ENCODE measurements around the gene TERC. TPM values are rescaled to one million over a fixed set of nuclear protein-coding genes. Genes with fewer than 3 reads are reported as not detected.

TERC gene
- total and polyA plus RNA-seq, 9 donors, result 2.4 to 467 (median 5.2) TPM; not detected in 2

- TF ChIP-seq POLR2A (IDR thresholded peaks at IDR 0.05) (no peak), EP300 (IDR thresholded peaks at IDR 0.05) (no peak)
- TF ChIP-seq, protein P1, sequence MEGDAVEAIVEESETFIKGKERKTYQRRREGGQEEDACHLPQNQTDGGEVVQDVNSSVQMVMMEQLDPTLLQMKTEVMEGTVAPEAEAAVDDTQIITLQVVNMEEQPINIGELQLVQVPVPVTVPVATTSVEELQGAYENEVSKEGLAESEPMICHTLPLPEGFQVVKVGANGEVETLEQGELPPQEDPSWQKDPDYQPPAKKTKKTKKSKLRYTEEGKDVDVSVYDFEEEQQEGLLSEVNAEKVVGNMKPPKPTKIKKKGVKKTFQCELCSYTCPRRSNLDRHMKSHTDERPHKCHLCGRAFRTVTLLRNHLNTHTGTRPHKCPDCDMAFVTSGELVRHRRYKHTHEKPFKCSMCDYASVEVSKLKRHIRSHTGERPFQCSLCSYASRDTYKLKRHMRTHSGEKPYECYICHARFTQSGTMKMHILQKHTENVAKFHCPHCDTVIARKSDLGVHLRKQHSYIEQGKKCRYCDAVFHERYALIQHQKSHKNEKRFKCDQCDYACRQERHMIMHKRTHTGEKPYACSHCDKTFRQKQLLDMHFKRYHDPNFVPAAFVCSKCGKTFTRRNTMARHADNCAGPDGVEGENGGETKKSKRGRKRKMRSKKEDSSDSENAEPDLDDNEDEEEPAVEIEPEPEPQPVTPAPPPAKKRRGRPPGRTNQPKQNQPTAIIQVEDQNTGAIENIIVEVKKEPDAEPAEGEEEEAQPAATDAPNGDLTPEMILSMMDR (IDR thresholded peaks at IDR 0.05), result no peak
- H3K36me3 ChIP-seq, result no peaks in the 10 kb centered on the region
- no peaks in the 10 kb centered on the region for H3K27me3 ChIP-seq
- no peaks in the 10 kb centered on the region for H3K4me1 ChIP-seq (ENCODE audit: insufficient read depth)
- 83 to 89% (median 87%) methylated on average over 4 of the region's 4 CpGs for WGBS, 3 donors
- no peaks in the 10 kb centered on the region for H3K9me3 ChIP-seq
- intact Hi-C loops (cut with DNase I), result no loop called here
- DNase-seq, result no peak
- H3K27ac ChIP-seq, result no peak overlapping the region
- H3K4me3 ChIP-seq, result no peak overlapping the region
These were observed 26.0 kb upstream of the TERC start for GRCh38 chr3:169790687-169791429.

DNA sequence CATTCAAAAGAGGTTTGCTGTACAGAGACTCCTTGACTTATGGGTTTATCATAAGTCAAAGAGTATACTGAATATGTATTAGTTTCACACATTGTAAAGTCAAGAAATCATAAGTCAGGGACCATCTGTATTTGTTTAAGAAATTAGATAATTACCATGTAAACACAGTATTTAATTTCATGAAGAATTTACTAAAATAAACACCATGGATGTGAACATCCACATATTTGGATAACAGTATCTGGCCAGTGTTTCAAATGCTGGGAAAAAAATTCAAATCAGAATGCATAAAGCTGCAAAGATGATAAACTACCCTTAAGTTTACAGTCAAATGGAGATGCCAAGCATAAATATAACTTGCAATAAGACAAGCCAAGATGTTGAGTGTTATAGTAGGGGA is 25.4 kb upstream of the TERC start:
- no peaks in the 10 kb centered on the region for H3K4me1 ChIP-seq (ENCODE audit: insufficient read depth)
- no peaks in the 10 kb centered on the region for H3K9me3 ChIP-seq
- H3K4me3 ChIP-seq, result no peak overlapping the region
- DNase-seq, result no peak
- TF ChIP-seq, protein P1 (IDR thresholded peaks at IDR 0.05), result no peak
- TF ChIP-seq POLR2A (IDR thresholded peaks at IDR 0.05), result no peak
- TF ChIP-seq EP300 (IDR thresholded peaks at IDR 0.05), result no peak
- no peaks in the 10 kb centered on the region for H3K36me3 ChIP-seq
- H3K27me3 ChIP-seq, result no peaks in the 10 kb centered on the region
- no peak overlapping the region for H3K27ac ChIP-seq
- intact Hi-C loops (cut with DNase I), result no loop called here

DNA sequence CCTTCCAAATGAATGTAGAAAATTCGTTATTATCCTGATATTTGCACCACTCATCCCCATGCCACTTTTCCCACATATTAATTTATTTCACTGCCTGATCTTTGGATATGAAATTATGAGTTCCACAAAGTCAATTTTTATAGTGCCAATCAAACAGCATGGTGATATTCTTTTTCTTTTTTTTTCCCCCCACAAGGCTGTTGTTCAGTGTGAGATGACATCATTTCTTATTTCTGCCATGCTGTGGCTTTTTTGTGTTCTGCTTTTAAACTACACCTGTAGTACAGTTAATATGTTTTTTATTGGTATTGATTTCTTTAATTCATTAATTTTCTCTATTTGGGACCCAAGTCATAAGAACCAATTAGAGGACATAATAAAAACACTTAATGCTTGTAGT is 22.9 kb upstream of the TERC start:
- 70 to 86% (median 71%) methylated on average over 1 of the region's 1 CpG for WGBS, 3 donors
- no peaks in the 10 kb centered on the region for H3K36me3 ChIP-seq
- no peaks in the 10 kb centered on the region for H3K4me1 ChIP-seq (ENCODE audit: insufficient read depth)
- H3K4me3 ChIP-seq, result no peak overlapping the region
- TF ChIP-seq EP300 (IDR thresholded peaks at IDR 0.05), result no peak
- no peak for TF ChIP-seq POLR2A (IDR thresholded peaks at IDR 0.05)
- TF ChIP-seq, protein P1 (IDR thresholded peaks at IDR 0.05), result no peak
- no peak for DNase-seq
- no peaks in the 10 kb centered on the region for H3K27me3 ChIP-seq
- intact Hi-C loops (cut with DNase I), result no loop called here
- H3K27ac ChIP-seq, result no peak overlapping the region
- H3K9me3 ChIP-seq, result no peaks in the 10 kb centered on the region

DNA sequence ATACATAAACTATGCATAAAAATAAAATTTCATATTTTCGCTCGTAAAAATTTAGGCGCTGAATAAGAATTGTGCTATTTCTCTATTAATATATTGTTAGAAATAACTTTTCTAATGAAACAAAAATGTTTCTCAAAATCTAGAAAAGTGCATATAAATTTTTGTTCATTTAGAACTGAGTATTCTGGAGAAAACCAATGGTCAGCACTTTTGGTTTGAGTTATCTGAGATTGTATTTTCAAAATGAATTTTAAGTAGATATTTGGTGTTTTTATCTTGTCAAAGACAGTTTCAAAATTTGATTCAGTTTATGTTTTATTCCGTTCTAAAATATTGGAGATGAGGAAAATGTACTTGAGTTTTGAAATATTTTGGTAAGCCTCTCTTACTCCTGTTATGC is 22.3 kb upstream of the TERC start:
- H3K9me3 ChIP-seq, result no peaks in the 10 kb centered on the region
- 94 to 98% (median 94%) methylated on average over 4 of the region's 4 CpGs for WGBS, 3 donors

More for the DNA sequence above, 22.3 kb upstream of the TERC start:
- intact Hi-C loops (cut with DNase I), result no loop called here
- no peaks in the 10 kb centered on the region for H3K36me3 ChIP-seq
- no peak for DNase-seq
- TF ChIP-seq, protein P1 (IDR thresholded peaks at IDR 0.05), result no peak
- no peak for TF ChIP-seq POLR2A (IDR thresholded peaks at IDR 0.05)
- TF ChIP-seq EP300 (IDR thresholded peaks at IDR 0.05), result no peak
- H3K4me1 ChIP-seq (ENCODE audit: insufficient read depth), result no peaks in the 10 kb centered on the region
- H3K27me3 ChIP-seq, result no peaks in the 10 kb centered on the region
- H3K27ac ChIP-seq, result no peak overlapping the region
- no peak overlapping the region for H3K4me3 ChIP-seq

All from ovary (tissue), 9 donors.